Dermis microvascular lymphatic vessel endothelial cell (primary cell): ENCODE data around the gene FANCB. TPM values are rescaled to one million over a fixed set of nuclear protein-coding genes. Genes with fewer than 3 reads are reported as not detected.

Experiments used
- DNase-seq, 2 donors: peaks; one replicate each; pipeline versions ENCODE4 v3.0.0 to v3.0.0-alpha.2; 2010; ENCODE audit warnings: low read depth in 2 of 2
- total RNA-seq: library from RNA; depleted of rRNA; stranded (reverse); fragments of >200 nt; gene quantifications from 2 replicates; pipeline ENCODE4 v1.2.1, GENCODE V29; 2014

FANCB gene
- 1.8 and 3.6 TPM in 2 replicates for total RNA-seq

DNA sequence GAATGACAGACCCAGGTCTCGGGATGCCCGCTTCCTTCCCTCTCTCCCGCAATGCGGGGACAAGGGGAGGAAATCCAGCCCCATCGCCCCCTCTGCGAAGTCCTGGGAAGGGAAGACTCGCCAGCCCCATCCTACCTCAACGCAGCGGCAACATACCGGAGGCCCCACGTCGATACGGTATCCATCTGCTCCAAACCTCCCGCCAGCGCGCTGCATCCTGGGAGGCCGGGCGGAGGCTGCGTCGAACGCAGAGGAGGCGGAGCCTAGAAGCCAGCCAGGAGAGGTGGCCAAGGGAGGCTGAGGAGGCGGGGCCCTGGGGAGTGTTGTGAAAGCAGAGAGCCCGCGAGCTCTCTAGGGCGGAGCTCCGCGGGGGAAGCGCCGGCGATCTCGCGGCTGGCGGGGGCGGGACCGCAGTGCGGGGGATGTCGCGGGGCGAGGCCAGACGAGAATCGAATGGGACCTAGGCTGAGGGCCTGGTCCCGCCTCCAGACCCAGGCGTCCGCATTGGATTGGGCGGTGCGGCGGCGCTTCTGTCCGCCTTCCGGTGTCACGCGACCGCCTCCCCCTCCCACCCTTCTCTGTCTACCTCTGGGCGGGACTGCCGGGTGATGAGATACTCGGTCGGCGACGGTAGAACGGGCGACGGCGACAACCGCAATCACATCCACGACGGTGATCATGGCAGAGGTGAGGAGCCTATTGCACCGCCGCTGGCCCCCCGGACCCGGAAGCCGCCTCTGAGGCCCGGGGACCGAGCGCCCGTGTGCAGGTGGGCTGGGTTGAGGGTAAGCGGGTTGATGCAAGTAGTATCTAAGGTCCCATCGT lies at the start of gene FANCB, which contains the start of gene MOSPD2:
Gene FANCB (minus strand): TSS at position 219 of the 825 bp plus-strand sequence. CDS start 7,559 bp downstream, outside the sequence.
Gene MOSPD2 (plus strand): TSS at position 571 of the 825 bp plus-strand sequence. CDS start 108 bp downstream, at position 679.
- DNase-seq = peak; percentile 83 to 95

- DNase-seq = peak in 1 of 2 donors; percentile 59
Measured at GRCh38 chrX:14922437-14922836, 49.6 kb upstream of the FANCB start.

DNA sequence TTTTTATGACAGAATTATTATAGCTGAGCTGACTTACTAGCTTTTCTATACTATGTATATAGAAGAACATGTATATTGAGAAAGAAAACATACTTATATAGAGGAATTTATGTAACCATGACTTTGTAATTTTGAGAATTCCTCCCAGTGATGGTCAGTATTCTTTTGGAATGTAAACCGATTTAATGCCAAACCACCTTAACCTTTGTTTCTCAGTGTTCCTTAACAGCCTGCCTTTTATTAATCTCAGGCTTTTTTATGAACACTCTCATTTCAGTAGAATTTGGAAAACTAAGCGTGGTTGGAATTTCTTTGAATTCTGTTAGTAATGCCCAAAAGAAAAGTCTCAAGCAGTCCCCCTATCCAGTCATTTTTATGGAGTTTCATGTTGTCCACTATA lies 47.3 kb upstream of the FANCB start:
- DNase-seq = no peak

- DNase-seq = peak in 1 of 2 donors; percentile 28
Measured at GRCh38 chrX:14919407-14919806, 46.5 kb upstream of the FANCB start.

- DNase-seq = peak in 1 of 2 donors; percentile 1
Measured at GRCh38 chrX:14916017-14916674, 43.3 kb upstream of the FANCB start.

DNA sequence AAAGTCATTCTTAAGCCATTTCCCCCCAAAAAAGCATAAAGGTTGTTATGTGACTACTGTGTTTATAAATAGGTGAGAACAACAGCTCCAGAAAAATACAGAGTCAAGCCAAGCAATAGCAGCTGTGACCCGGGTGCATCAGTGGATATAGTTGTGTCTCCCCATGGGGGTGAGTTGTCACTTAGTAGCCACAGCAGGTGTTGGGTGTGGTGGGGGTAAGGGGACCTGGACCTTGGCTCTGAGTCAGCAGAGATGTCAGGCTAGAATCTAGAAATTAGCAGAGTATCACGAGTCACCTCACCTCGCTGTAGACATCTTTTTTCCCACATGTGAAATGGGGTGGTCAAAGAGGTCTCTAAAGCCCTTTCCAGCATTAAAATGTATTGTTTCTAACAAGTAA lies 42.7 kb upstream of the FANCB start:
- peak in 1 of 2 donors; percentile 1 for DNase-seq

GRCh38 chrX:14913241-14913640 lies 40.4 kb upstream of the FANCB start:
- DNase-seq = peak in 1 of 2 donors; percentile 26

GRCh38 chrX:14903891-14904290 lies 31.0 kb upstream of the FANCB start:
- no peak for DNase-seq

- no peak for DNase-seq
Measured at GRCh38 chrX:14902537-14902936, 29.7 kb upstream of the FANCB start.

DNA sequence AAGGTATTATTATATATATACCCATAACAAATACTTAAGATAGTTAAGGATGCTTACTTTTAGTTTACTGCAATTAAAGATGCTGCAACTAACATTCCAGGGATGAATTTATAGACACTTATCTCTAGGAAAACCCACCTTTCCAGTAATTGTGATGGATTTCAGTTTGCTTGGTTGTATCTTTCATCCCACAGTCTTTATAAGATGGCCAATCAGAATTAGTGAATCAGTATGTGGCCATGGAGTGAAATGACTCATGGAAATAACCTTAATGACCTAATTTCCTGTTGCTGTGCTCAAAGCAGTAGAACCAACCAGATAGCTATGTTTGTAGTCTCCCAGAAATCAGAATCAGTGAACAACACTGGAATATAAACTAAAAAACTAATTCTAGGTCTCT lies 26.7 kb upstream of the FANCB start:
- peak; percentile 76 to 82 for DNase-seq

- DNase-seq = no peak
Measured at GRCh38 chrX:14897042-14897441, 24.2 kb upstream of the FANCB start.

- DNase-seq = no peak
Measured at GRCh38 chrX:14896273-14896672, 23.4 kb upstream of the FANCB start.

DNA sequence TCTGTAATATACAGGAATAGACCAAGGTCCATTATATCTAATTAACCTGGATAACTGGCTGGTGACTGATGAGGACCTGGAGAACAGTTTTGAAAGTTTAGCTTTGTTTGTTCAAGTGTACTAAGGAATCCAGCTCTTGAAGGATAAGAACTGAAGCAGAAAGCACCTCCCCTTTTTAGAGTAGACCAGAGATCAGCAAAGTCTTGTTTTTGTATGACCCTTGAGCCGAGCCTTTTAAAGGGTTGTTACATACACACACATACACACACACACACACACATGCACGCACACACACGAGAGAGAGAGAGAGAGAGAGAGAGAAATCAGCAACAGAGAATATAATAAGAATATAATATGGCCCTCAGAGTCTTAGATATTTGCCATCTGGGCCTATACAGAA lies 13.4 kb upstream of the FANCB start:
- no peak for DNase-seq

GRCh38 chrX:14884714-14885113 lies 11.8 kb upstream of the FANCB start:
- no peak for DNase-seq

GRCh38 chrX:14883826-14884225 lies 11.0 kb upstream of the FANCB start:
- no peak for DNase-seq

GRCh38 chrX:14875624-14876023 lies 2.8 kb upstream of the FANCB start:
- no peak for DNase-seq

- DNase-seq = no peak
Measured at GRCh38 chrX:14873676-14874049, 794 bp upstream of the FANCB start.

DNA sequence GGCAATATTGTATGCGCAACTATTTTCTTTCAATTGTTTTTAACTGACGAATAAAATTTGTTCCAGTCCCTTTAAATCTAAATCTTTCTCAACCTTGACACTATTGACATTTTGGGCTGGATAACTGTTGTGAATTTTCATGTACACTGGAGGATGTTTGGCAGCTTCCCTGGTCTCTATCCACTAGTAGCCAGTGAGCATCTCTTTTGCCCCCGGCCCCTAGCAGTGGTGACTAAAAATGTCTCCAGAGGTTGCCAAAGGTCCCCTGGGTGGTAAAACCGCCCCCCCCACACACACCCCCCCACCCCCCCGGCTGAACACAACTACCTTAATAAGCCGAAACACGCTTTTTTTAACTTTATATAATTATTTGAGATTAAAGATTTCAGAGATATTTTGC lies 514 bp downstream of the FANCB start:
- no peak for DNase-seq

GRCh38 chrX:14871767-14872166 lies 1.1 kb downstream of the FANCB start:
- no peak for DNase-seq

- no peak for DNase-seq
Measured at GRCh38 chrX:14865201-14865600, 7.7 kb downstream of the FANCB start.

DNA sequence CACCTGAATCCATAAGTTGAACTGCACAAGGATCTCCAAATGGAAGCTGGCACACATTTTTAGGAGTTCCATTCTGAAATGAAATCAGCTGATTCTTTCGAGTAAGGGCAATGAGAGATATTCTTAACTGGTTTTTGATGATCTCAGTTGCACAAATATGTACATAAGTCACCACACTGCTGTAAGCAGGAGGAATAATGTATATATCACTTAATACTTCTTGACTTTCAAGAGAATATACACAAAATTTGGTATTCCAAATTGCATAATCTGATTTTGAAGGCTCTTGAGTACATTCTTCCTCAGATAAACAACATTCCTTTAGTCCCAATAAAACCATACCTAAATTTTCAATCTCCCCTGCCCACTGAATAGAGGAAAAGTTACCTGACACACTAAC lies 8.2 kb downstream of the FANCB start:
- DNase-seq = no peak

DNA sequence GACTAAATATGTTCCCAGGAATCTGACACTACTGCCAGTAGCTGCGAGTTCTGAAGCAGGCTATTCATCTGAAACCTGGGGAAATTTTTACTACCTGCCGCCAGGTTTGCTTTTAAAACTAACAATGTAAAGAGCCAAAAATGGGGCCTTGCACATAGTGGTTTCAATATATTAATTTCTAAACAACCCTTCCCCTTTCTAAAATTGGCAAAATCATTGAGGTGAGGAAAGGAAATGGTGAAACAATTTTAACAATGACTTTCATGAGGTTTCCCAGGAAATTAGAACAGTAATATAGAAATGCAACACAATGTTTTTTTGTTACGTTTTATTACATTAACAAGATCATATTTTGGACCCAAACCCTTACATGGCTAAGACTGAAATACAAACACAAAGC lies 21.3 kb downstream of the FANCB start:
- no peak for DNase-seq

DNA sequence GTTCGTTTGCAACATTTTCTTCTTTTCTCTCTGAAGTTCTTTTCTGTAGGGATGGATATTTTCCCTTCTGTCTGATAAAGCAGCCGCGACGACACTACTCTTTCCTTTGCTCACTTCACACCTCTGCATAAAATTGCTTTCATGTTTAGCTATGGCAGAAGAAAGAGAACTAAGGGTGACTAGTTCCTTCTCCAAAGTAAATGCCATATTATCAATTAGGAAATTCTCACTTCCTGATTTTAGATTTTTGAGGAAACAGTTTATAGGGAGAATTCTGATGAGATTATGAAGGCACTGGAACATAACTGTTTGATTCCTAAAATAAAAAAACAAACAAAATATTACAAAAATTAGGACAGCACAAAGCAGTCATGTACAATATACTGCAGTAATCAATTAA lies 29.2 kb downstream of the FANCB start:
- no peak for DNase-seq
